HG03025 (cell line): ENCODE measurements around the gene SFXN2.
"Not testable (repeated sequence)": the region's sequence is repeated elsewhere in the genome, so short reads cannot be mapped to it uniquely, and the experiment has no call there.

Source experiments
- ATAC-seq: cut with Tn5 transposase; IDR thresholded peaks from one replicate; pipeline ENCODE4 v1.9.1; 2021; ENCODE audit warnings: mild to moderate bottlenecking, moderate library complexity; ENCODE audit not compliant: unreplicated experiment, low FRiP score

Gene SFXN2, protein sequence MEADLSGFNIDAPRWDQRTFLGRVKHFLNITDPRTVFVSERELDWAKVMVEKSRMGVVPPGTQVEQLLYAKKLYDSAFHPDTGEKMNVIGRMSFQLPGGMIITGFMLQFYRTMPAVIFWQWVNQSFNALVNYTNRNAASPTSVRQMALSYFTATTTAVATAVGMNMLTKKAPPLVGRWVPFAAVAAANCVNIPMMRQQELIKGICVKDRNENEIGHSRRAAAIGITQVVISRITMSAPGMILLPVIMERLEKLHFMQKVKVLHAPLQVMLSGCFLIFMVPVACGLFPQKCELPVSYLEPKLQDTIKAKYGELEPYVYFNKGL

DNA sequence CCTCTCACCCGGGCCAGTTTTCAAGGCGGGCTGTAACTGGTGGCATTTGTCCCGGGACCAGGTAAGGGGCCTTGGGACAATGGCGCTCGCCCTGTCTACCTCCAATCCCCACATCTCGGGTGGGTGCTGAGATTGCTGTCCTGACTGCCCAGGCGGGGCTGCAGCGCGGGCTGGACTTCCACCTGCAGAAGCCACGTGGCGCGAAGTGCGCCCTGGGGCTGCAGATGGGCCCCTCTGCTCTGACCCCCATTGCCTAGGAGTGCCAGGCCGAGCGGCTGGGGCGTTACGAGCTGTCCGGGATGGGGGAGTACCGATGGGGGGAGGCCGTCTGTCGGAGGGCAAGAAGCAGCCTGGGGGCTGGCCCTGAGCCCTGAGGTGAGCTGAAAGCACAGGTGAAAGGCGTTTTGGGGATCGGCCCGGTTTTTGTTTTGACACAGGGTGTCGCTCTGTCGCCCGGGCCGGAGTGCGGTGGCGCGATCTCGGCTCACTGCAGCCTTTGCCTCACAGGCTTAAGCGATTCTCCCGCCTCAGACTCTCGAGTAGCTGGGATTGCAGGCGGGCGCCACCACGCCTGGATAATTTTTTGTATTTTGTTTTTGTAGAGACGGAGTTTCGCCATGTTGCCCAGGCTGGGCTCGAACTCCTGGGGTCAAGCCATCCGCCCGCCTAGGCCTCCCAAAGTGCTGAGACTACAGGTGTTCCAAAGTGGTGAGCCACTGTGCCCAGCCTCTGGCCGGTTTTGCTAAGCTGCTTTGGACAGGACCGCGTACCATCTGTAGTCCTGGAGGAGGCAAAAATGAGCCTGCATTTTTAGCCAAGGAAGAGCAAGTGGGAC, at the start of gene SFXN2:
SFXN2 (plus strand) TSS at position 16 of the 835 bp plus-strand sequence. CDS start 12,001 bp downstream, outside the sequence.
- peak; percentile 14 for ATAC-seq

DNA sequence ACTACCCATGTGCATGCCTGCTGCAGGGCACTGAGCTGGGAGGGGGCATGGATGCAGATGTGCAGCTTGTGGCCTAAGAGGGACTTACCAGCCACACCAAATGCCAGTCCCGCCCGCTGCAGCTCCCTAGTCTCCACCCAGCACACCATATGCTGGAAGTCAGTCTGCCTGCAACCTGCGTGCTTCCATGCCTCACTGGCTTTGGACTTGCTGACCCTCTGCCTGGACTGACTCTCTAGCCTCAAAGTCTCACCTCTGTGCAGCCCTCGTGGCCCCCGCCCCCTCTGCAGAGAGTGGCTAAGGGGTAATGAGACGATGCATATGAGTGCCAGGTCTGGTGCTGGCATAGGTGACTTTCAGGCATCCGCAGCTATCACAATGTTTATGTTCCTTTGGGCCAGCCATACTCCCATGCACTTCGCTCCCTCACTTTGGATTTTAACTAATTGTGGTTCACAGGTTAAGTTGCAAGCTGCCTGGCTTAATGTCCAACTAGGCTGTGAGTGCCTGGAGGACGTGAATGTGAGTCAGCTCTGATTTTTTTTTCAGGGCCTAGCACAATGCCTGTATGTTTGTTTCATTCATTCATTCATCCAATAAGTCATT, 48.4 kb upstream of the SFXN2 start:
- no peak for ATAC-seq

DNA sequence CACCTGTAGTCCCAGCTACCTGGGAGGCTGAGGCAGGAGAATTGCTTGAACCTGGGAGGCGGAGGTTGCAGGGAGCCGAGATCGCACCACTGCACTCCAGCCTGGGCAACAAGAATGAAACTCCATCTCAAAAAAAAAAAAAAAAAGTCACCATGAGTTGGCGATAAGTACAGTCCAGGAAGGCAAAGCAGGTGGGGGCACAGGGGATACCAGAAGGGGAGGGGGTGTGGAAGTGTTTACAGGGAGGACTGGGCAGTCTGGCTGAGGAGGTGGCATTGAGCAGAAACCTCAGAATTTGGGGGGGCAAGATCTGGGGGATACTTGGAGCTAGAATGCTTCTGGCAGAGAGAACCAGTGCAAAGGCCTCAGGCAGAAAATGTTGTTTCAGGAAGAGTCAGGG, 47.0 kb upstream of the SFXN2 start:
- not testable (repeated sequence) for ATAC-seq

DNA sequence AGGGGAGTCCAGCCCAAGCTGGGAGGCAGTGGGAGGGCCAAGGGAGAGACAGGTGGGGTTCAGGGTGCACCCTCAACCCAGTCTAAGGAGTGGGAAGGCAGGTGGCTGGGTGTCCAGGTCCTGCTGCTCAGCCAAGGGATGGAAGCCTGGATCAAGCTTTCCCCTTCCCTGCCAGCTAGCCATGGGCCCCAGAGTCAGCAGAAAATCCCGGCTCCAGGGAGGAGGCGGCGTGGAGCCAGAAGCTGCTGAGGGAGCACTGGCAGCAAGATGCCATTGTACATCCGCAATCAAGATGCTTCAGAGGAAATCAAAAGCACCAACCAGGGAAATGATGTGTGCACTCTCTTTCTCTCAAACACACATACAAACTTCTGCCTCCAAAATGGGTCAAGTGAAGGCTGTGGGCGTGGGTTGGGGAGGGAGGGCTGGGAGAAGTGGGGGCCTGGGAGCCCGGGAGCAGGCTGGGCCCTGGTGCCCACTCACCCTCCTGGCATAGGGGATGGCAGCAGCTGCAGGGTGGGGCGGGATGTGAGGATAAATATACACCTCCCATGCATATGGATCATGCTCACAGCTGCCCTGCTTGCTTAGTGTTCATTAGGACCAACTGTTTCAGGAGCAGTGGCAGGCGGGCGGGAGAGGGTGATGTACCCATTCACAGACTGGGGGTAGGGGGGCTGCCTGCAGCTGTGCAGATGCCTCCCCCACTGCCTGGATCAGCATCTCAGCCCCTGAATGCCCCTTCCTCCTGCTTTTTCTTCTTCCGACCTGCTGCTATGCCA, 45.9 kb upstream of the SFXN2 start:
- no peak for ATAC-seq

DNA sequence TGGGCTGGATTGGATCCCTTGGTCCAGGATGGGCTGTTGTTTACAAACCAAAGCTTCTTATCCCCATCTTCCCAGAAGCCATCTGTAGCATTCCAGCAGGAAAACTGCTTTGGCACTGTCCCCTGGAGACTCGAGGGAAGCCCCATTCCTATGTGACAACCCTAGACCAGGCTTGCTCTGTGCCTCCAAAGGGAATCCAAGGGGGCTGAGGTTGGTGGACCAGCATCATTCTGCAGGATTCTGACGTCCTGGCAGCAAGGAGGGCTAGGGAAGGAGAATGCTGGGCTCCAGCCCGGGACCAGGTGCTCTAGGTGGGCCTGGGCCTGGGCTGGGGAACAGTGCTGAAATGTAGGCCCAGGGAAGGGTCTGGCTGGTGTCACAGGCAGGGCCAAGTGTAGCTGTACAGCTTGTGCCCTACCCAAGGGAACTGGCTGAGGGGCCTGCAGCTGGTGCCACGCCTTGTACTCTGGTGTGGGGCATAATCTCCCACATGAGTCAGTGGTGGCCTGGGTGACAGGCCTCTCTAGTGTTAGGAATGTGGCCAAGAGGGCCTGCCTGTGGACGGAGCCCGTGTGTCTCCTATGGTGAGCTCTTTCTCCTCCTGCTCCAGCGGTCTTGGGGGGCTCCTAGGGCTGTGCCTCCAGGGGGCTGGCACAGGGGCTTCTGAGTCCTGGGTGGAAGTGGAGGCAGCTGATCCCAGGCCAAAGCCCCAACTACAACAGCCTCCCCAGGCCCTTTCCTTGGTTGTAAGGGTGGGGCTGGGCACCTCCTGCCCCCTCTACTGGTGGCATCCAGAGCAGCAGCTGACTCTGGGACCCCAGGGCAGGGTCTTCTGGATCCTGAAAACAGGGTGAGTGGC, 45.0 kb upstream of the SFXN2 start:
- no peak for ATAC-seq

DNA sequence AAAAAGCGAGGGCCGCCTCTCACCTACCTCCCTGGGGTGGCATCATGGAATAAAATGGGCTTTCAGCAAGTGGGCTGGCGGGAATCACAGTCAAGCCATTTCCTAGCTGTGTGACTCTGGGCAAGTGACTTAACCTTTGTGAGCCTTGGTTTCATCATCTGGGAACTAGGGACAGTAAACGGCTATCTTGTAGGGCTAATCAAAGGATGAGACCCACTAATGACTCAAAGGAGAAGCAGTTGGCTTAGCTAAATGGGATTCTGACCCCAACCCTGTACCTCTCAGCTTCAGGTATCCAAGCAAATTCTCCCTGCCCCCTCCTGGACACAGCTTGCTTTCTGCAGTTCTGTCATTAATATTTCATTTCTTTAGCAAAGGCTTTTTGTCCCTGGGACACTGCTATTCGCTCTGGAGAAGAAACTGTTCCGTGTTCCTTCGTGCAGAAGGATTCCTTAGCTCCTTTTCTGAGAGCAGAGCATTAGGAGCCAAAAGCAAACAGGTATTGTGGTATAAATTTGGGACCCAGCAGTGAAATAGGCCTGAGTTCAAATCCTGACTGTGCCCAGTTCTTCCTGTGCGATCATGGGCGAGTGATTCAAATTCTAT, 44.3 kb upstream of the SFXN2 start:
- ATAC-seq, result no peak

DNA sequence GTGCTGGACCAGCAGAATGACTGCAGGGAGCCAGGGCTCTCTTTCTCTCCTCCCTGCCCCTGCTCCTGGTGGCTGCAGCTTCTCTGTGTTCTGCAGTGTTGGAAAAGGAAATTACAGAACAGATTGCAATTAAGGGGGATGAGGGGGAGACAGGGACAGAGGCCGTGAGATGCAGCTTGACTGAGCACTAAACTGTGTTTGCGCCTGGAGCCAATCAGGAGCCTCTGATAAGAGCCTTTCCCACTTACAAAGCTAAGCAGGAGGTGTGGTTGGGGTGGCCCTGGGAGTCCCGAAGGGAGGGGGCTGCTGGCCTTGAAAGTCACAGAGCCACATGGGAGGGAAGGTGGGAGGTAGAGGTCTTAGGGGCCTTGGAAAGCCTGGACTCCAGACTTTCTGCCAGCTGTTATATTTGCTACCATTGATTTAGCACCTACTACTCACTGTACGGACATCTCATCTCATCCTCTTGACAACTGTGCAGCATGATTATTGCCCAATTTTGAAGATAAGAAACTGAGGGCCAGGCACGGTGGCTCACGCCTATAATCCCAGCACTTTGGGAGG, 43.5 kb upstream of the SFXN2 start:
- ATAC-seq, result no peak

DNA sequence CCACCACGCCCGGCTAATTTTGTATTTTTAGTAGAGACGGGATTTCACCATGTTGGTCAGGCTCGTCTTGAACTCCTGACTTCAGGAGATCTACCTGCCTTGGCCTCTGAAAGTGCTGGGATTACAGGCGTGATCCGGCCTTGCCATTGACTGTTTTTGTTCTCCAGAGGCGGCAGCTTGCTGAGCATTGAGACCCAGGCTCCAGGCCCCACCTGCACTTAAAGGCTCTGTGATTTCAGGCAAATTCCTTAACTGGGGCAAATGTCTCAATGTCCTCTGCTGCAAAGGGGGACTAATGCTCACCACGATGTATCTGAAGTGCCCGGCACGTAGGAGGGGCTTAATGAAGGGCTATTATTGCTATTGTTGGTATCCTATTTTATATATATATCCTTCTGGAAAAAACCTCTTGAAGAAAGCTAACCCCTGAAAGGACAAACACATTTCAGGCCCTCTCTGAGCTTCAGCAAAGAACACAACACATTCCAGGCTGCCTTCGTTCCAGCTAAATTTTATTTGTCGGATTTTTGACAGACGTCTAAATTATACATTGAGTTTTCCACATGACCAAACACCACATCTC, 41.1 kb upstream of the SFXN2 start:
- ATAC-seq, result no peak

DNA sequence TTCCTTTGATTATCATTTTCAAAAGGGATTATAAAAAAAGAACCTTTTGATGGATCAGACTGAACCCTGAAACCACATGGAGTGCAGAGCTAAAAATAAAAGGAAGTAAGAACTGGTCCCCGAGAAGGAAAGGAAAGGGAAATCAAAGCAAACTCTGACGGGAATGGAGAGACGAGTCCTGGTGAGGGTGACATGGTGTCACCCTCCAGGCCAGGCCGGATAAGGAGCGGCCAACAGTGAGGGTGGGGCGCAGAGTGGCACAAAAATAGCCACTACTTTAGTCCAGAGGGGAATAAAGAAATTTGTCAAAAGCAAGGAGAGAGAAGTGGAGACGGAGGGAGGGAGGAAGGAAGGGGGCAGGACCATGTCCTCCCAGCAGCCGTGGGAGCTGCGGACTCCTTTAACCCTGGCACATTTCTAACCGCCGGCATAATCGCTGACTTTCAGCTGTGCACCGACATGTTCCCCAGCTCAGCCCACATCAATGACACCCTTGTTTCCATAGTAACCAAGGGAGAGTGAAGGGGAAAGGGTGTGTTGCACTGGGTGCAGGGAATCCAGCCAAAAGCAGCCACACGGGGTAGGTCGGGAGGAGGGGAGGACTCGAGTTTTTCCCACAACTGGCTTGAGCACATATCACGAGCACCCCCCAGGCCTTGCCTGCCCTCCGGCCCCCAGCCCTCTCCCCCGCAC, 40.5 kb upstream of the SFXN2 start:
- ATAC-seq, result no peak

DNA sequence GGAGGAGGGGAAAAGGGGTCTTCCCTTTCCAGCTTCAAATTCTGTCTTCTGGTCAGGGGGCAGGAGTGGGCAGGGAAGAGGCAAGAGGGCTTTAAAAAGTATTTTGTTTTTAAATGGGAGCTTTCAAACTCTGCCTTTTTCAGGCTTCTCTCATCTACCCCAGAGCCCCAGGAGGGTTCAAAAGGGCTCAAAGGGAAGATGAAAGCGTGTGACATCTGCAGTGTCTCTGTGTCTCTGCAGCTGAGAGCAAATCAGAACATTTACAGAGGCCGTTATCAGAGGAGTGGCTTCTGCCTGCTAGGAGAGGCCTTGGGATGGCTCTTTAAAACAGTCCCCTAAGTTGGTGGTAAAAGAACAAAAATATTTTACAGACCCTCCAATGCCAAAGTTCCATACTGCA, 39.9 kb upstream of the SFXN2 start:
- ATAC-seq, result no peak

DNA sequence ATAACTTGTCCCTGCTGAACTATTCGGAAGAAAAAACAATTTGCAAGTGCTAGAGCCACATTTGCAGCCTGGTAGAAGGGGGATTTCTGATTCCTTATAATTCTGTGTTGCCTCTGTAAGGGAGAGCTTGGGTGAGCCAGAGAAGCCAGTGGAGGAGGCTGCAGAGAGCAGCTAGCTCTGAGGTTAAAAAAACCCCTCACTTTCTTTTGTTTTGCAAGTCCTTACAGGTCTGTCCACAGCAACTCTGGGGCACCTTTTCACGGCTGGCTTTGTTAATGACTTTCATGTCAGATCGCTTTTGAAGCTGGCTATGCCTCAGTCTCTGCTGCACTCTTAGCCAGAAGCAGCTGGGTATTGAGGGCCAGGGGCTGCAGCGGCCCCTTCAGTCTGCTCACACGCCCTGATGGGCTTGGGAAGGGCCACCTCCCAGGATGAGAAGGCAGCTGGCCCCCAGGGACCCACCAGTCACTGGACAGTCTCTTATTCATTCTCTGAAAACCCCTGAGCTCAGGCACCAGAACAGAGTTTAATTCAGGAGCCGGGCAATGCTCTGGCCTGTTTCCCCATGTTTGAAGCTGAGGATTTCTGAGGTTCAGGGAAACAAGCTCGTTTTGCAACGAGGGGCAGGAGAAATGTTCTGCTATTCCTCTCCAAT, 39.3 kb upstream of the SFXN2 start:
- ATAC-seq, result no peak

DNA sequence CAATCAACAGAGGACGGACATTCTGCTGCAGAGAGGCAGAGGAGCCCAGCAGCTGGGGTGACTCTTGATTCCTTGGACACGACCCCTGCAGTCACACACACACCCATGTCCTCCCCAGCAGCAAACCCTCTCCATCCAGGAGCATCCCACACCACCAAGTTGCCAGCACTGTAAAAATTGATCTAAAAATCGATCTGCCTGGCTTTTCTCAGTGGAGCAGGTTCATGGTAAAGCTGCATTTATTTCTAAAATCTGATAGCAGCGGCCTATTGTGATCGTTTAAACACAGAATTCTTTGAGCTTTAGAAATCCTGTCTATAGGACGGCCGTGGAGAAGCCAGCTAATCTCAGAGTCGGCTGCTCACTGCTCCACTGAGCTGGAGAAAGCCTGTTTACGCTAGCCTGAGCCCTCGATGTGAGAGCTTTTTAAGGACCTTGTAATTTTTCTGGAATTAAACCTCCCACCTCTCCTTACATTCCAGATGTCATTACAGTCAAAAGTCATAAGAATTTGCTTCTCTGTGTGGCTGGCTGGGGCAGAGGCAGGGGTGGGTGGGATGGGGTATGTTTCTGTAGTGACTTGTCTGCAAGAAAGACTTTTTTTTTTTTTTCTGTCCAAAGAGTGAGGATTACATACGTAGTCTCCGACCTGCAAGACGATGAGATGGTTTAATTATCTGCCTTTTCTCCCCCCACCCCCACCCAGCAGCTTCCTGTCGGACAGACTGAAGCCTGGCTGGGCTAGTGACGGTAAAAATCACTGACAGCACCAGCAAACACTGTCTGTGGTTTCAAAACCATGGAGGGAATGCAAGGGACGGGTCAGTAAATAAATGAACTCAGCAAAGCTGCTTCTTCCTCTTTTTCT, 38.5 kb upstream of the SFXN2 start:
- no peak for ATAC-seq

DNA sequence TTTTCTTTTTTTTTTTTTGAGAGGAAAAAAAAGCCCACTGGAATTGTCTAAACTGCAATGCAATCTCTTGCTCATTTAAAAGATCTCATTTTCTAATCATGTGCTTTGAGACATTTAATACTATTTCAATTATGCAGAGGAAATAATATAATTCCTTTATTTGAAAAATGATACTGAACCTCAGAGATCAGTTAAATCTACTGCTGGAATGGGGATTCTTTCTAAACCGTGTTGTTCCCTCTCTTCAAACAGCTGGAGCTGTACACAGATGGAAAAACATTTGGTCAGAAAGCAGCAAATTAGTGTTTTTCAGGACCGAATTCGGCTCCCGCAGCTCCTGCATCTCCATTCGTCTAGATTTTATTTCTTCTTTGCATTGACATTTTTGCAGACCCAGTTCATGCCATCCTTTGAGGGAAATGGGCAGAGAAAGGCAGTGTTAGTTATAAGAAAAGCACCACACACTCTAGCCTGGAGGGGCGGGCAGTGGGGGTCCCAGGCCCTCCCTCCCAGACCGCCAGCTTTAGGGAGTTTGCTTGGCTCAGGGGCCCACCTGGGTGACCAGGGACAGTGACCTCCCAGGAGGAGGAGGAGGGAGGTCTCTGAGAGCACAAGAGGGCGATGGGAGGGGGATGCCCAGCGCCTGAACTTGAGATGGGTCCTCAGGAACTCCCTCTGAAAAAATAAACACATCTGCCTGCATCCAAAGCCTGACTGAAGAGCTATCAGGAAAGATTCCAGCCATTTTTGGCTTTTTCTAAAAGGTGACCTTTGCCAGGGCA, 37.7 kb upstream of the SFXN2 start:
- ATAC-seq, result no peak

DNA sequence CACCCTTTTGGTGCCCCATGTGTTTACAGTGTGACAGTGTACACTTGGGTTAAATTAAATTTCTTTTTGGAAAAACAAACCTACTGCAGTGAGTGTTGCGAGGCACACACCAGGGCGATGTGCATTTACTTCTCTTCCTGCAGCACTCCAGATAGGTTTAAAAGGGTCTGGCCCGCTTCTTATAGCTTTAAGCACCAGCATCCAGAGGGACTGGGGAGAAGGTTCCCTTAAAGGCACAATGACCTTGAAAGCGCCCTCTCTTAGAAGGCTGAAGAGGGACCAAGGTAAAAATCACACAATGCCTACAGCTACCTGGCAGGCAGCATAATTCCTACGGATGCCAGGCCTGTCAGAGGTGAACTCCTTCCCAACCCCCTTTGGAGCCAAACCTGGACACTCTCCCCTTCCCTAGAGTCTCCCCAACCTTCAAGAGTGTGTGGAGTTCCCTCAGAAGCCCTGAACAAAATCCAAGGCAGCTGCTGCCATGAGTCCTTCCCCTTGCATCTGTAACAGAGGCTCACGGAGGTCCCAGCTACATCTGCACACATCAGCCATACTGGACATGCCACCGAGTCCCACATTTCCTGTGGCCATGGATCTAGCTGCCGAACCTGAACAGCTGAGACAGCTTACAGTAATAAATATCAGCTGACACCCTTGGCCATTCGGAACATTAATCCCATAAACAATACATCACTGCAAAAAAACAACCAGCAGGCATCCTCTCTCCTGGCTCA, 36.9 kb upstream of the SFXN2 start:
- ATAC-seq, result no peak

DNA sequence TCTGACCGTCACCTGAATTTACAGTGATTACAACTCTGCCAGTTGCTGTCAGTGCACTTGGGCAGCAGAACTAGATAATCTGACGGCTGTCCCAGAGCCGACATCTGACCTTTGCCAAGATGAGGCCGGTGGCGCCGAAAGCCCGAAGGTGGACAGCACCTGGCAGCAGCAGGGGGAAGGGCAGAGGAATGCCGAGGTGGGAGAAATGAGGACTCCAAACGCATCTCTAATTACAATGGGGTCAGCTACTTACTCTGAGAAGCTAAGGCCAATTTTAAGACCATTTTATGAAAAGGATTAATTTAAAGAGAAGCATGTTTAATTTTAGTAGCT, 36.4 kb upstream of the SFXN2 start:
- ATAC-seq, result no peak
